Lung (tissue), 12 donors: ENCODE results near the gene CTSH. TPM values are rescaled to one million over a fixed set of nuclear protein-coding genes. Genes with fewer than 3 reads are reported as not detected.
"Not testable (repeated sequence)": the region's sequence is repeated elsewhere in the genome, so short reads cannot be mapped to it uniquely, and the experiment has no call there.

ENCODE experiments used
- ATAC-seq: fragments of 200-7000 bp; cut with Tn5 transposase; one replicate; pipeline ENCODE4 v1.9.1; 2020; ENCODE audit warnings: moderate number of reproducible peaks; ENCODE audit not compliant: insufficient read depth, low FRiP score
- DNase-seq, 3 donors: peaks; one replicate each; pipeline ENCODE4 v3.0.0-alpha.2; 2013 to 2017
- H3K27ac ChIP-seq, 2 donors: one replicate each; pipeline ENCODE4 v1.5.1; 2013; ENCODE audit warnings: mild to moderate bottlenecking in 2 of 2, moderate library complexity in 2 of 2, control low read depth in 1 of 2, inconsistent platforms in 1 of 2, low read depth in 1 of 2, low read length in 1 of 2
- H3K27me3 ChIP-seq, 3 donors: one replicate each; pipeline ENCODE4 v1.5.1; 2013; ENCODE audit warnings: low read length in 2 of 3; ENCODE audit not compliant: control insufficient read depth in 3 of 3, insufficient read depth in 3 of 3
- H3K36me3 ChIP-seq, 4 donors: one replicate each; pipeline ENCODE4 v1.5.1; 2013; ENCODE audit warnings: low read length in 4 of 4, mild to moderate bottlenecking in 1 of 4, moderate library complexity in 1 of 4; ENCODE audit not compliant: control insufficient read depth in 4 of 4, insufficient read depth in 4 of 4
- H3K4me1 ChIP-seq, 5 donors: one replicate each; pipeline ENCODE4 v1.5.1; 2013; ENCODE audit warnings: low read length in 5 of 5, mild to moderate bottlenecking in 2 of 5, moderate library complexity in 1 of 5; ENCODE audit not compliant: control insufficient read depth in 5 of 5, insufficient read depth in 5 of 5
- H3K4me3 ChIP-seq: one replicate; pipeline ENCODE4 v1.5.1; 2013; ENCODE audit warnings: mild to moderate bottlenecking, control low read depth, moderate library complexity
- H3K9ac ChIP-seq, 2 donors: one replicate each; pipeline ENCODE4 v1.5.1; 2013; ENCODE audit warnings: low read length in 2 of 2, control low read depth in 1 of 2; ENCODE audit not compliant: insufficient read depth in 1 of 2
- H3K9me3 ChIP-seq, 4 donors: one replicate each; pipeline ENCODE4 v1.5.1; 2013; ENCODE audit warnings: low read length in 3 of 4, mild to moderate bottlenecking in 1 of 4, moderate library complexity in 1 of 4; ENCODE audit not compliant: control insufficient read depth in 4 of 4, insufficient read depth in 3 of 4
- CTCF ChIP-seq: IDR thresholded peaks from 2 replicates; pipeline ENCODE4 v1.5.1; 2012; ENCODE audit warnings: mild to moderate bottlenecking; ENCODE audit errors: control extremely low read depth, extremely low read depth
- WGBS, 2 donors: extraction: QIAGEN DNeasy Blood & Tissue Kit; methylation state at CpG; one replicate each; pipeline ENCODE4 v1.1.7; 2013; 5-methylcytosine and 5-hydroxymethylcytosine counted together
- polyA plus RNA-seq, 2 donors: library from polyadenylated mRNA; stranded (reverse); fragments of 200-250 nt; gene quantifications; one replicate each; pipeline ENCODE4 v1.2.1, GENCODE V29; 2013
- total RNA-seq, 2 donors: library from RNA; depleted of rRNA in 1 of 2; stranded (reverse); fragments of >200 nt in 1 of 2; gene quantifications; one replicate each; pipeline ENCODE4 v1.2.1, GENCODE V29; 2014 to 2021
- donor health status: control.
- donor health status: control.
- donor health status: Bipolar disorder and iron deficiency.
- donor health status: healthy.
- donor health status: DM: yes; HTN: yes; CAD: no.

CTSH gene
- total and polyA plus RNA-seq, 4 donors = 821 to 1,902 (median 1,209) TPM

GRCh38 chr15:78928616-78929093 is 16.2 kb downstream of the CTSH start:
- WGBS, 2 donors = 96% methylated on average over 14 of the region's 14 CpGs
- DNase-seq = no peak
- peaks cover 0 to 68% (median 3%) of the 10 kb centered on the region in 4 donors for H3K36me3 ChIP-seq

GRCh38 chr15:78928176-78928575 is 16.7 kb downstream of the CTSH start:
- Histone ChIP-seq H3K36me3 (peaks cover 0 to 67% (median 3%) of the 10 kb centered on the region in 4 donors), H3K4me1 (peaks cover 0 to 13% (median under 1%) of the 10 kb centered on the region in 5 donors)
- H3K9ac ChIP-seq, H3K27me3 ChIP-seq, H3K27ac ChIP-seq, ATAC-seq, H3K9me3 ChIP-seq, H3K4me3 ChIP-seq, DNase-seq: not testable (repeated sequence)
- 89 to 94% methylated on average over 14 of the region's 14 CpGs for WGBS, 2 donors

More at GRCh38 chr15:78928616-78929093, 16.2 kb downstream of the CTSH start:
- Histone ChIP-seq H3K27me3 (no peaks in the 10 kb centered on the region), H3K27ac (no peak overlapping the region), H3K9me3 (peaks cover 0 to 2% (median 0%) of the 10 kb centered on the region in 4 donors), H3K9ac (no peak overlapping the region), H3K4me3 (no peak overlapping the region), H3K4me1 (peaks cover 0 to 16% (median 0%) of the 10 kb centered on the region in 5 donors)
- no peak for TF ChIP-seq CTCF
- ATAC-seq = no peak

GRCh38 chr15:78927077-78927790 is 17.6 kb downstream of the CTSH start:
- Histone ChIP-seq H3K4me3 (no peak overlapping the region), H3K9ac (no peak overlapping the region), H3K9me3 (peaks cover 0 to 2% (median 0%) of the 10 kb centered on the region in 4 donors), H3K4me1 (peaks cover 0 to 23% (median 3%) of the 10 kb centered on the region in 5 donors), H3K36me3 (peaks cover 0 to 70% (median 4%) of the 10 kb centered on the region in 4 donors), H3K27ac (peak overlapping the region in 1 of 2 donors; percentile 58), H3K27me3 (no peaks in the 10 kb centered on the region)
- DNase-seq = no peak
- TF ChIP-seq CTCF = no peak
- ATAC-seq = no peak
- WGBS, 2 donors = 82% methylated on average over 17 of the region's 17 CpGs

- H3K9ac ChIP-seq = no peak overlapping the region
- DNase-seq = no peak
- no peak for ATAC-seq
- H3K36me3 ChIP-seq = peaks cover 7 to 71% (median 13%) of the 10 kb centered on the region in 4 donors
- H3K27ac ChIP-seq = peak overlapping the region in 1 of 2 donors; percentile 35
- no peak overlapping the region for H3K4me3 ChIP-seq
- H3K9me3 ChIP-seq = peaks cover 0 to 2% (median 0%) of the 10 kb centered on the region in 4 donors
- H3K27me3 ChIP-seq = no peaks in the 10 kb centered on the region
- WGBS, 2 donors = 92 to 95% methylated on average over 5 of the region's 5 CpGs
- TF ChIP-seq CTCF = no peak
- peaks cover 0 to 22% (median 3%) of the 10 kb centered on the region in 5 donors for H3K4me1 ChIP-seq
These were observed 18.7 kb downstream of the CTSH start for GRCh38 chr15:78925956-78926743.
